ENCODE measurements around the gene TOM1L1.

DNA sequence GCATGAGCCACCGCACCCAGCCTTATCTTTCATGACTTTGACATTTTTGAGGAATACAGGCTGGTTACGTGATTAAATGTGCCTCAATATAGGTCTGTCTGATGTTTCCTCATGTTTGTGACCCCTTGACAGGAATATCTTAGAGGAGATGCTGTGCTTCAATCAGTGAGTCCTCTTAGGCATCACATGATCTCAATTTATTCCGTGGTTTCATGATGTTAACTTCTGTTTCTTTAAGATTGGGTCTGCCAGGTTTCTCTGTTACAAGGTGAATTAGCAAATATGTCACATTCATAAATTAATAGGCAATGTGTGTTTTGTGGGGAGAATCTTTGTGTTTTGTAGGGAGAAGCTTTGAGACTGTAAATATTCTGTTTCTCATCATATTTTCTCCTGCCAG is 71.2 kb downstream of the TOM1L1 start:
- TF ChIP-seq CTCF (IDR thresholded peaks at IDR 0.05), result no peak
- no peak for TF ChIP-seq EZH2 (IDR thresholded peaks at IDR 0.05)

Data from neural progenitor cell (in vitro differentiated cells).